ENCODE data around the gene DSE.
"Not testable (repeated sequence)": the region's sequence is repeated elsewhere in the genome, so short reads cannot be mapped to it uniquely, and the experiment has no call there.

Gene DSE

GRCh38 chr6:116370760-116371119 lies at the start of gene DSE:
DSE (plus strand) TSS chr6:116370947; CDS start chr6:116399251, 28,304 bp downstream.
- FAIRE-seq: no peak

- FAIRE-seq: not testable (repeated sequence)
Observed at GRCh38 chr6:116321933-116322332, 48.8 kb upstream of the DSE start.

- no peak for FAIRE-seq
Observed at GRCh38 chr6:116323863-116324262, 46.9 kb upstream of the DSE start.

- not testable (repeated sequence) for FAIRE-seq
Observed at GRCh38 chr6:116325634-116326132, 45.1 kb upstream of the DSE start.

- FAIRE-seq: no peak
Observed at GRCh38 chr6:116326181-116326671, 44.5 kb upstream of the DSE start.

GRCh38 chr6:116326996-116327395 lies 43.8 kb upstream of the DSE start:
- no peak for FAIRE-seq

GRCh38 chr6:116327803-116328527 lies 42.8 kb upstream of the DSE start:
- FAIRE-seq: no peak

- no peak for FAIRE-seq
Observed at GRCh38 chr6:116328528-116328903, 42.2 kb upstream of the DSE start.

GRCh38 chr6:116329156-116329555 lies 41.6 kb upstream of the DSE start:
- no peak for FAIRE-seq

- no peak for FAIRE-seq
Observed at GRCh38 chr6:116330511-116330910, 40.2 kb upstream of the DSE start.

- FAIRE-seq: peak; percentile 66
Observed at GRCh38 chr6:116332096-116332495, 38.7 kb upstream of the DSE start.

- FAIRE-seq: not testable (repeated sequence)
Observed at GRCh38 chr6:116334638-116335409, 35.9 kb upstream of the DSE start.

- peak; percentile 53 for FAIRE-seq
Observed at GRCh38 chr6:116335612-116336215, 35.0 kb upstream of the DSE start.

- FAIRE-seq: no peak
Observed at GRCh38 chr6:116338943-116339342, 31.8 kb upstream of the DSE start.

GRCh38 chr6:116340625-116341024 lies 30.1 kb upstream of the DSE start:
- not testable (repeated sequence) for FAIRE-seq

- FAIRE-seq: no peak
Observed at GRCh38 chr6:116349216-116349615, 21.5 kb upstream of the DSE start.

- FAIRE-seq: peak; percentile 79
Observed at GRCh38 chr6:116351101-116351500, 19.6 kb upstream of the DSE start.

GRCh38 chr6:116352515-116353471 lies 18.0 kb upstream of the DSE start:
- FAIRE-seq: no peak

- FAIRE-seq: no peak
Observed at GRCh38 chr6:116354236-116354635, 16.5 kb upstream of the DSE start.

- no peak for FAIRE-seq
Observed at GRCh38 chr6:116355796-116356195, 15.0 kb upstream of the DSE start.

- no peak for FAIRE-seq
Observed at GRCh38 chr6:116359131-116359530, 11.6 kb upstream of the DSE start.

GRCh38 chr6:116359835-116360234 lies 10.9 kb upstream of the DSE start:
- no peak for FAIRE-seq
